Esophagus (tissue), 2 donors: ENCODE results near the gene TOX2. TPM values are rescaled to one million over a fixed set of nuclear protein-coding genes. Genes with fewer than 3 reads are reported as not detected.

Experiments used
- H3K27ac ChIP-seq, 2 donors: one replicate each; pipeline ENCODE4 v1.5.1; 2013; ENCODE audit warnings: low read depth in 2 of 2, mild to moderate bottlenecking in 2 of 2, inconsistent platforms in 1 of 2, low read length in 1 of 2, moderate library complexity in 1 of 2
- H3K27me3 ChIP-seq, 2 donors: one replicate each; pipeline ENCODE4 v1.6.1; 2013; ENCODE audit warnings: low read length in 2 of 2, control low read depth in 1 of 2, mild to moderate bottlenecking in 1 of 2; ENCODE audit not compliant: insufficient read depth in 2 of 2, control insufficient read depth in 1 of 2
- H3K36me3 ChIP-seq, 2 donors: one replicate each; pipeline ENCODE4 v1.6.1; 2013; ENCODE audit warnings: low read length in 1 of 2; ENCODE audit not compliant: control insufficient read depth in 2 of 2, insufficient read depth in 2 of 2
- H3K4me1 ChIP-seq, 2 donors: one replicate each; pipeline ENCODE4 v1.6.1; 2013; ENCODE audit warnings: low read length in 1 of 2; ENCODE audit not compliant: control insufficient read depth in 2 of 2, insufficient read depth in 2 of 2
- H3K4me3 ChIP-seq, 2 donors: one replicate each; pipeline ENCODE4 v1.5.1; 2013; ENCODE audit warnings: low read length in 2 of 2, mild to moderate bottlenecking in 2 of 2, low read depth in 1 of 2, moderate library complexity in 1 of 2
- H3K9me3 ChIP-seq, 2 donors: one replicate each; pipeline ENCODE4 v1.6.1; 2013; ENCODE audit warnings: mild to moderate bottlenecking in 2 of 2, low read depth in 1 of 2, low read length in 1 of 2, moderate library complexity in 1 of 2; ENCODE audit not compliant: control insufficient read depth in 2 of 2, insufficient read depth in 1 of 2
- WGBS, 2 donors: extraction: QIAGEN DNeasy Blood & Tissue Kit; methylation state at CpG; one replicate each; pipeline ENCODE4 v1.1.7; 2013; 5-methylcytosine and 5-hydroxymethylcytosine counted together
- polyA plus RNA-seq, 2 donors: library from polyadenylated mRNA; stranded (reverse); fragments of 200-250 nt; gene quantifications; one replicate each; pipeline ENCODE4 v1.2.3, GENCODE V29; 2013
- donor health status: healthy with polysubstance abuse.
- donor health status: Bipolar disorder and iron deficiency.

TOX2 gene
- polyA plus RNA-seq, 2 donors = 6.9 to 10.5 TPM

DNA sequence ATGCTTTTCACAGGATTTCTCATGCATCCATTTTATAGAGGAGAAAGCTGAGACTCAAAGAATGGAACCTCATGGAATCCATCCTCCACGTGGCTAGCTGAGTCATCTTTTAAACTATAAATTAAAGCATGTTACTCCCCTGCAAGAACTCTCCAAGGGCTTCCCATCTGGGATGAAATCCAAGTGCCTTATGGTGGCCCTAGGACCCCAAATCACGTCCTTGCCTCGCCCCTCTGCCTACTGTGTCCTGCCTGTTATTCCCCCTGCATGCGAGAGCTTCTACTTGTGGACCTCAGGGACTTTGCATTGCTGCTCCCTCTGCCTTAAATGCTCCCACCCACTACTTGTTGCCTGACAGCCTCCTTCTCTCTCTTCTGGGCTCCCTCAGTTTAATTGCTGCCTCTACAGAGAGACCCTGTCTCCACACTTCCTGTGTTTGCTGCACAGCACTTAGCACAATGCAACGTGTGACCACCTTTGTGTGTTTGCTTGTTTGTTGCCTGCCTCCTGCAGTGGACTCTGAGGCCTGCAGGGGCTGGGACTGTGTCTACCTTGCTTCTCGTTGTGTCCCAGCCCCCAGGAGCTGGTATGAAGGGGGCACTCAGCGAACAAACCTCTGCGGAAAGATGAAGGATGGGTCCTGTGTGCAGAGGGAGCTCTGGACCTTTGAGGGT, 39.4 kb downstream of the TOX2 start:
- Histone ChIP-seq H3K27me3 (no peaks in the 10 kb centered on the region), H3K9me3 (no peaks in the 10 kb centered on the region), H3K4me3 (no peak overlapping the region), H3K27ac (no peak overlapping the region), H3K4me1 (peaks cover 3 to 28% of the 10 kb centered on the region in 2 donors), H3K36me3 (no peaks in the 10 kb centered on the region)
- 79% methylated on average over 8 of the region's 8 CpGs for WGBS, 2 donors

- Histone ChIP-seq H3K4me1 (peaks cover 3 to 31% of the 10 kb centered on the region in 2 donors), H3K9me3 (no peaks in the 10 kb centered on the region)
- 55 to 74% methylated on average over 6 of the region's 6 CpGs for WGBS, 2 donors
Measured at GRCh38 chr20:43954704-43955061, 40.0 kb downstream of the TOX2 start.

GRCh38 chr20:43955062-43955749, 40.6 kb downstream of the TOX2 start:
- H3K36me3 ChIP-seq = no peaks in the 10 kb centered on the region
- no peaks in the 10 kb centered on the region for H3K27me3 ChIP-seq
- peaks cover 3 to 34% of the 10 kb centered on the region in 2 donors for H3K4me1 ChIP-seq
- H3K4me3 ChIP-seq = no peak overlapping the region
- no peaks in the 10 kb centered on the region for H3K9me3 ChIP-seq
- 6 to 16% methylated on average over 6 of the region's 6 CpGs for WGBS, 2 donors
- H3K27ac ChIP-seq = peak overlapping the region in 1 of 2 donors; percentile 74

More at GRCh38 chr20:43954704-43955061, 40.0 kb downstream of the TOX2 start:
- no peaks in the 10 kb centered on the region for H3K27me3 ChIP-seq
- H3K27ac ChIP-seq = no peak overlapping the region
- no peak overlapping the region for H3K4me3 ChIP-seq
- H3K36me3 ChIP-seq = no peaks in the 10 kb centered on the region

GRCh38 chr20:43955750-43956191, 41.1 kb downstream of the TOX2 start:
- 56% methylated on average over 8 of the region's 8 CpGs for WGBS, 2 donors
- Histone ChIP-seq H3K36me3 (no peaks in the 10 kb centered on the region), H3K4me3 (no peak overlapping the region), H3K27ac (peak overlapping the region; percentile 23 to 59), H3K4me1 (peaks cover 5 to 36% of the 10 kb centered on the region in 2 donors), H3K27me3 (no peaks in the 10 kb centered on the region), H3K9me3 (no peaks in the 10 kb centered on the region)

DNA sequence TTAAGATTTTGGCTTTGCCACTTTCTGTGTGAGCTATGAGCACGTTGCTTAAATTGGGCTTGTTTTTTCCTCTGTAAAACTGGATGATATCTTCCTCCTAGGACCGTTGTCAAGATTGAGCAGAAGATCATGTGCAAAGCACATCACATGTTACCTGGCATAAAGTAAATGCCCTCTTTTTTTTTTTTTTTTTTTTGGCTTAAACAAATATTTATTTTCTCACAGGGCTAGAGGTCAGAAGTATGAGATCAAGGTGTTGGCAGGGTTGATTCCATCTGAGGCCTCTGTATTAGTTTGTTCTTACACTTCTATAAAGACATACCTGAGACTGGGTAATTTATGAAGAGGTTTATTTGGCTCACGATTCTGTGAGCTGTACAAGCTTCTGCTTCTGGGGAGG, 42.7 kb downstream of the TOX2 start:
- no peaks in the 10 kb centered on the region for H3K9me3 ChIP-seq
- H3K36me3 ChIP-seq = no peaks in the 10 kb centered on the region
- H3K4me3 ChIP-seq = no peak overlapping the region
- H3K27me3 ChIP-seq = no peaks in the 10 kb centered on the region
- H3K27ac ChIP-seq = no peak overlapping the region
- 62 to 69% methylated on average over 3 of the region's 3 CpGs for WGBS, 2 donors
- H3K4me1 ChIP-seq = peaks cover 8 to 36% of the 10 kb centered on the region in 2 donors

DNA sequence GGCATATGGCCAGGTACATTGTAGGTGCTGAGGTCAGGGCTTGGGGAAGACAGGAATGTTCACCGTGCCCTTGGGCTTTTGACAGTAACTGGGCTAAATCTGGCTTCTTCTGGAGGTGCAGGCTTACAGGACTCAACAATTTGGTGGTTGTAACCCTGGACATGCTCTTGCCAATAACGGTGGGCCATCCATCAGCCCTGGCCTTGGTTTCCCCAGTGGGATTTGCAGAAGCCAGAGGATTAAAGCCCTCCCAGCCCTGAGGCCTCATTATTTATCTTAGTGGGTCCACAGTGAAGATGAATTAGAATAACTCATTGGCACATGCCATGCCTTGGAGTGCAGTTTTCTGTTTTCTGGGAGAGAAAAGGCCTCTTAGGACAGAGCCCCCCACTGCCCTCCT, 44.0 kb downstream of the TOX2 start:
- Histone ChIP-seq H3K27ac (no peak overlapping the region), H3K27me3 (no peaks in the 10 kb centered on the region), H3K36me3 (no peaks in the 10 kb centered on the region), H3K4me3 (no peak overlapping the region), H3K4me1 (peaks cover 8 to 31% of the 10 kb centered on the region in 2 donors), H3K9me3 (no peaks in the 10 kb centered on the region)
- 70 to 82% methylated on average over 2 of the region's 2 CpGs for WGBS, 2 donors

DNA sequence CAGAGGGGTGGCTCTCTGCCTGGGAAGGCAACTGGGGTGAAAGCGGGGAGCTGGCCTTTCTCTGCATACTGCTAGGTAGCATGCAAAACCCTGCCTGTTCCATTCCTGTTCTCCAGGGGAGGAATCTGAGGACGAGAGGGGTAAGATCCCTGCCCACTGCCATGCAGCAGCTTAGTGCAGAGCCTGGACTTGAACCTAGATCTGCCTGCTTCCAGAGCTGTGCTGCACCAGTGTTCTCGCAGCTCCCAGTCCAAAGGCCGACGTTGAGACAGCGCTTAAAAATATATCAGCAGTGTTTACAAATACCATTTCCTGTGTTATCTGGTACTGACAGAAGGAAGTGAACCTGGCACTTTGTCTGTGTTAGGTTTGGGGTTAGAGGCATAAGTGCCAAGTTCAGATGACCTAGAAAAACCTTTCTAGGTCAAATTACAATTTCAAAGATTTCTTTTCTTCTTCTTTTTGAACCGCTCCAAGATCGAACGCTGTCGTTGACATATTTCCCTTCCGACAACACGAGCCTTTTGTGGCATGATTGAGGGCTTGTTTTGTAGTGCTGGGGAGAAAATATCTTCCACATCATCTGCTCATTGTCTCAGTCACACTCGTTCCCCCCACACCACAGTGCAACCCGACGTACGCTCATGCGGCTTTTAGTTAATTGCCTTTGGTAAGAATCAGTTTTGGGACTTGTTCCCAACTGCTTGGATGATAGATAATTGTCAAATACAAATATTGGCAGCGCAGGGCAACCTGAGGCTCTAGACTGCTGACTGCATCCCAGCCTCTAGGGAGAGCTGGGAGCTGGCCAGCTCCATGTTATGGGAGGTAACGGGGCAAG, 44.6 kb downstream of the TOX2 start:
- no peaks in the 10 kb centered on the region for H3K36me3 ChIP-seq
- H3K27me3 ChIP-seq = no peaks in the 10 kb centered on the region
- no peaks in the 10 kb centered on the region for H3K9me3 ChIP-seq
- H3K4me3 ChIP-seq = no peak overlapping the region
- 18% methylated on average over 19 of the region's 19 CpGs for WGBS, 2 donors
- no peak overlapping the region for H3K27ac ChIP-seq
- H3K4me1 ChIP-seq = peaks cover 8 to 30% of the 10 kb centered on the region in 2 donors

GRCh38 chr20:43959920-43960227, 45.2 kb downstream of the TOX2 start:
- Histone ChIP-seq H3K36me3 (no peaks in the 10 kb centered on the region), H3K4me1 (peaks cover 8 to 26% of the 10 kb centered on the region in 2 donors), H3K9me3 (no peaks in the 10 kb centered on the region), H3K4me3 (no peak overlapping the region), H3K27ac (no peak overlapping the region), H3K27me3 (no peaks in the 10 kb centered on the region)
- 40 to 61% methylated on average over 4 of the region's 4 CpGs for WGBS, 2 donors

GRCh38 chr20:43960231-43960630, 45.6 kb downstream of the TOX2 start:
- Histone ChIP-seq H3K4me1 (peaks cover 8 to 24% of the 10 kb centered on the region in 2 donors), H3K27ac (no peak overlapping the region), H3K27me3 (no peaks in the 10 kb centered on the region), H3K36me3 (no peaks in the 10 kb centered on the region), H3K4me3 (no peak overlapping the region), H3K9me3 (no peaks in the 10 kb centered on the region)
- WGBS, 2 donors = 84 to 90% methylated on average over 2 of the region's 2 CpGs
